Prostate gland (tissue), 2 donors: ENCODE data around the gene ODAD3. TPM values are rescaled to one million over a fixed set of nuclear protein-coding genes. Genes with fewer than 3 reads are reported as not detected.

Experiments
- DNase-seq: peaks from one replicate; pipeline ENCODE4 v3.0.0-alpha.2; 2019; ENCODE audit warnings: low spot score
- H3K27ac ChIP-seq, 2 donors: fragments of 200-600 bp; sonication (generic); 2 replicates each; pipeline ENCODE4 v1.5.1; 2017 to 2019
- H3K27me3 ChIP-seq: fragments of 200-600 bp; sonication (generic); replicated peaks from 2 replicates; pipeline ENCODE4 v1.5.1; 2019; ENCODE audit not compliant: insufficient read depth
- H3K36me3 ChIP-seq, 2 donors: fragments of 200-600 bp; sonication (generic); 1 replicate in 1 of 2; 2 replicates in 1 of 2; pipeline versions ENCODE4 v1.5.1 to v1.8.1; 2017 to 2019
- H3K4me1 ChIP-seq: fragments of 200-600 bp; sonication (generic); replicated peaks from 2 replicates; pipeline ENCODE4 v1.5.1; 2019
- H3K4me3 ChIP-seq, 2 donors: fragments of 200-600 bp; sonication (generic); 2 replicates each; pipeline ENCODE4 v1.5.1; 2017 to 2019
- H3K9me3 ChIP-seq: fragments of 200-600 bp; sonication (generic); 2 replicates; pipeline ENCODE4 v1.5.1; 2017
- CTCF ChIP-seq, 4 experiments: fragments of 200-600 bp in 2 of 4; fragments of 450-650 bp in 2 of 4; sonication (generic) in 2 of 4; IDR thresholded peaks; 1 replicate in 3 of 4; 2 replicates in 1 of 4; pipeline ENCODE4 v1.5.1; 2016 to 2019; ENCODE audit warnings: antibody characterized with exemption in 4 of 4, mild to moderate bottlenecking in 2 of 4, moderate library complexity in 2 of 4
- POLR2A ChIP-seq: fragments of 450-650 bp; IDR thresholded peaks from one replicate; pipeline ENCODE4 v1.6.1; 2016; ENCODE audit warnings: antibody characterized with exemption, mild to moderate bottlenecking
- POLR2AphosphoS5 ChIP-seq: sonication (generic); formaldehyde crosslinking; IDR thresholded peaks from one replicate; pipeline ENCODE4 v1.6.1; 2017; ENCODE audit warnings: antibody characterized with exemption
- WGBS: methylation state at CpG from one replicate; pipeline ENCODE4 v1.1.5; 2018; 5-methylcytosine and 5-hydroxymethylcytosine counted together
- intact Hi-C: fragments of 100-400 bp; cut with DNase I; formaldehyde crosslinking; loops from one replicate; pipeline ENCODE4 v1.14.2; 2022
- total RNA-seq, 2 donors: library from RNA; depleted of rRNA; stranded (reverse); fragments of >200 nt; gene quantifications; one replicate each; pipeline ENCODE4 v1.1.0, GENCODE V29; 2016

Gene ODAD3
- total RNA-seq, 2 donors from 2014 or later, result 1.3 to 2.7 TPM

DNA sequence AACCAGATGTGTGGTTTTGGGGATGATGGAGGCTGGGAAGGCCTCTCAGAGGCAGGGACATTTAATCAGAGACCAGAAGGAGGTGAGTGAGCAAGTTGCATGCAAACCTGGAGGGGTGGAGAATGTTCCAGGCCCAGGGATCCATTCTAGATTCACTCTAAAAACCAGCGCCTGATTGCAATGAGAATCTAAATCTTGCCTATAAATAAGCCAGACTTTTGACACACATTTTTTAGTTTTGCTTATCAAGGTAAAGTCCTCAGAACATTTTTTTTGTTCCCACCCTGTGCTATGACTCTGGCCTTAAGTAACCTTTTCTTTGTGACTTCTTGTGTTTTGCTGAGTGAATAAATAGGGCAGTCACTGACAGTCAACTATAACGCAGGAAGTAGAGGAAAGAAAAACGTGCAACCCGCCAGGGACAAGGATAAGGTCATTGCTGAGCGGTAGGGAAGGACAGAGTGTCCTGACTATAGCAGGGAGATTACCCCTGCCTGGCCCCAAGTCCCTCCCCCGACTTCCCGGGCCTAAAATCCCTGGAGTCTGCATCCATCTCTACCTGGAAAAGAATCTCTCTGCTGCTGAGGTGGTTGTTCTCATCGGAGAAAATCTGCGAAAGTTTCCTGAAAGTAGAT, 30.2 kb downstream of the ODAD3 start:
- WGBS, result 69% methylated on average over 9 of the region's 9 CpGs
- Histone ChIP-seq H3K36me3 (no peaks in the 10 kb centered on the region), H3K4me1 (no peaks in the 10 kb centered on the region), H3K4me3 (no peak overlapping the region), H3K9me3 (no peaks in the 10 kb centered on the region), H3K27ac (no peak overlapping the region), H3K27me3 (no peaks in the 10 kb centered on the region)
- TF ChIP-seq POLR2AphosphoS5, result no peak
- no peak for TF ChIP-seq CTCF (IDR thresholded peaks at IDR 0.05)
- TF ChIP-seq POLR2A, result no peak
- no peak for DNase-seq
- intact Hi-C loops, result no loop called here

- H3K36me3 ChIP-seq, result no peaks in the 10 kb centered on the region
- H3K27ac ChIP-seq, result no peak overlapping the region
- no peaks in the 10 kb centered on the region for H3K9me3 ChIP-seq
- no peaks in the 10 kb centered on the region for H3K27me3 ChIP-seq
- H3K4me3 ChIP-seq, result no peak overlapping the region
- no peaks in the 10 kb centered on the region for H3K4me1 ChIP-seq
- WGBS, result 86% methylated on average over 9 of the region's 9 CpGs
- TF ChIP-seq CTCF (IDR thresholded peaks at IDR 0.05), result no peak
- TF ChIP-seq POLR2AphosphoS5, result no peak
- TF ChIP-seq POLR2A, result no peak
- DNase-seq, result no peak
- intact Hi-C loops, result no loop called here
These were observed 32.9 kb downstream of the ODAD3 start for GRCh38 chr19:11401808-11402543.

DNA sequence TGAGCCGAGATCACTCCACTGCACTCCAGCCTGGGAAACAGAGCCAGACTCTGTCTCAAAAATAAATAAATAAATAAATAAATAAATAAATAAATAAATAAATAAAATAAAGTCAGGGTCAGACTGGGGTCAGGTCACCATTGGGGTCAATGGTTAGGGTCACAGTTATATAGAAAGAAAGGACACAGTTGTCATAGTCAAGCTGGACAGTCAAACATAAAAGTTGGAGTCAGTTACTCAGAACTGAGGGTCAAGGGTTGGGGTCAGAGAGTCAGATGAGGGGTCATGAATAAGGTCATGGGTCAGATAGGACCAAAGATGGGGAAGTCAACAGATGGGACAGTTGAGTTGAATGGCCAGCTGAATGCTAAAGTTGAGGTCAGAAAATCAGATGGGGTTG, 34.1 kb downstream of the ODAD3 start:
- intact Hi-C loops, result no loop called here
- WGBS, result 100% methylated on average over 1 of the region's 1 CpG
- DNase-seq, result no peak
- Histone ChIP-seq H3K36me3 (no peaks in the 10 kb centered on the region), H3K9me3 (no peaks in the 10 kb centered on the region), H3K27me3 (no peaks in the 10 kb centered on the region), H3K4me3 (no peak overlapping the region), H3K27ac (no peak overlapping the region), H3K4me1 (no peaks in the 10 kb centered on the region)
- TF ChIP-seq POLR2A (no peak), CTCF (IDR thresholded peaks at IDR 0.05) (no peak), POLR2AphosphoS5 (no peak)

GRCh38 chr19:11399667-11400066, 35.3 kb downstream of the ODAD3 start:
- no peaks in the 10 kb centered on the region for H3K36me3 ChIP-seq
- WGBS, result 93% methylated on average over 9 of the region's 9 CpGs
- no peak overlapping the region for H3K4me3 ChIP-seq
- no peak for DNase-seq
- H3K4me1 ChIP-seq, result no peaks in the 10 kb centered on the region
- H3K9me3 ChIP-seq, result no peaks in the 10 kb centered on the region
- intact Hi-C loops, result no loop called here
- TF ChIP-seq POLR2AphosphoS5 (no peak), POLR2A (no peak), CTCF (IDR thresholded peaks at IDR 0.05) (no peak)
- no peak overlapping the region for H3K27ac ChIP-seq
- no peaks in the 10 kb centered on the region for H3K27me3 ChIP-seq

DNA sequence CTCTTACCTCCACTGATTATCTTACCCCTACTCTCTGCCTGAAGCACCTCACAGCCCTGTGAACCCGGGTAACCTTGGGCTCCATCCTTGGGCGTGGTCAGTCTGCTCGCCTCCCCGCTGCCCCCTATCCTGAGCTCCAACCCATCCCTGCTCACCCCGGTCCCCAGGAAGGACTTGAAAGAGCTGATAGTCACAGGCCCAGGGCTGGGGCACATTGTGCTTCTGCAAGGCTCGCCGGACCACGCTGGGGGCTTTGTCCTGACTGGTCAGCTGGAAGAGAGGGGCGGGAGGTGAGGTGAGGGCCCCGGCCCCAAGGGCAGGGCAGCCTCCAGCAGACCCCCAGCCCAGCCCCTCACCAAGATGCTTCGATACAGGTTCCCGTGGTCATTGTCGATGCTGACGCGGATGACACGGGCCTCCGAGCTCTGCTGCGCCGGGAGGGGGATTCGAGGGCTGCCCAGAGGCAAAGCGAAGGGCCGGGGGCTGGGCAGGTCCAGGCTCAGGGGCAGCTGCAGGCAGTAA, 37.8 kb downstream of the ODAD3 start:
- Histone ChIP-seq H3K27me3 (no peaks in the 10 kb centered on the region), H3K9me3 (no peaks in the 10 kb centered on the region), H3K4me1 (no peaks in the 10 kb centered on the region), H3K4me3 (no peak overlapping the region), H3K27ac (no peak overlapping the region), H3K36me3 (no peaks in the 10 kb centered on the region)
- intact Hi-C loops, result no loop called here
- WGBS, result 87% methylated on average over 22 of the region's 22 CpGs
- no peak for DNase-seq
- TF ChIP-seq POLR2AphosphoS5 (no peak), POLR2A (no peak), CTCF (IDR thresholded peaks at IDR 0.05) (no peak)
